NCI-H128 (cell line): ENCODE measurements around the gene GFOD1.
"Not testable (repeated sequence)": the region's sequence is repeated elsewhere in the genome, so short reads cannot be mapped to it uniquely, and the experiment has no call there.

ENCODE experiments used
- DNase-seq: peaks from one replicate; lab custom pipeline; 2025; ENCODE audit not compliant: unreplicated experiment; lab: John Stamatoyannopoulos, UW

The GFOD1 gene

GRCh38 chr6:13331516-13332348, 155.7 kb downstream of the GFOD1 start:
- DNase-seq, result no peak

DNA sequence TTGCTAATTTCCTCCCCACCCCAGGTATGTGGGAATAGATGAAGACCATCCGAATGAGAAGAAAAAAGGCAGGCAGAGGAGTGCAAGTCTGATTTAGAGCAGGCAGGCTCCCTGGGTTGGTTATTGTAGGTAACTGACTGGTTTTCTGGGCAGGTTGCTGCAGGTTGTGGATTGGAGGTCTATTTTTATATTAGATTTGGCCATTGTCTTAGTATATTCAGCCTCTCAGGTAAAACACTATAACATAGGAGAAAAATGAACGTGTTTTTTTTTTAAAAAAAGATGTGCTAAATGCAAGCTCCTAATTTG, 158.6 kb downstream of the GFOD1 start:
- DNase-seq, result no peak

DNA sequence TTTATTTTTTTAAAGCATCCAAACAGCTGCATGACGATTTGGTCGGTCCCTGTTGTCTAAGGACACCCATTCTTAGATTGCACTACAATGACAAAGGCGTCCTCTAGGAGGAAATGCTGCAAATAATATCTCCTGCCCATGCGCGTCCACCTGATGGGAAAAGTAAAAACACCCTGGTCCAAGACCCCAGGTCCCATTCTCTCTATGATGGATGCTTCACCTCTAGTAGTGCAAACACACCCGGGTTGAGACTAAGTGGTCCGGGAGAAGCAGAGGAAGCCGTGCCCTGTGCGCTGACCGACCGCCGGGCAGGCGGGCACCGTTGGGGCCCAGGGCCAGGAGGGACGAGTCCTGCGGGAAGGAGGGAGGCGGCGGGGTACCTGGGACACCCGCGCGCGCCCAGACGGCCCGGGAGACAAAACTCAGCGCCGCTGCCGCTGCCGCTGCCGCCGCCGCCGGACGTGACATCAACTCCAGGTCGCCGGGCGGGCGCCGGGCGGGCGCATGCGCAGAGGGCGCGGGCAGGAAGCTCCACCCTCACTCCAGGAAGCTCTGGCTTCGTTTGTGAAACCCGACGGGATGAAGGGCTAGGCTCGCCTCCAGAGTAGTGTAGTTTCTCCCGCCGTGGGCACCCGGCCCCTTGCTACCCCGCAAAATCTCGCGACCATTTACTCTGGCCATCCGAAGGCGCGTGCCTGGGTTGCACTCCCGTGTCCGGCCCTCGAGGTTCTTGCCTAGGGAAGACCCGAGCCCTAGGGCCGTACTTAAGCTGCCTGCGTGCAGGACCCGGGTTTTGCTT, 159.1 kb downstream of the GFOD1 start, which contains the start of gene TBC1D7:
Gene TBC1D7 (minus strand): TSS at position 462 of the 799 bp plus-strand sequence. CDS start 1,639 bp downstream, outside the sequence.
- peak; percentile 78 for DNase-seq

DNA sequence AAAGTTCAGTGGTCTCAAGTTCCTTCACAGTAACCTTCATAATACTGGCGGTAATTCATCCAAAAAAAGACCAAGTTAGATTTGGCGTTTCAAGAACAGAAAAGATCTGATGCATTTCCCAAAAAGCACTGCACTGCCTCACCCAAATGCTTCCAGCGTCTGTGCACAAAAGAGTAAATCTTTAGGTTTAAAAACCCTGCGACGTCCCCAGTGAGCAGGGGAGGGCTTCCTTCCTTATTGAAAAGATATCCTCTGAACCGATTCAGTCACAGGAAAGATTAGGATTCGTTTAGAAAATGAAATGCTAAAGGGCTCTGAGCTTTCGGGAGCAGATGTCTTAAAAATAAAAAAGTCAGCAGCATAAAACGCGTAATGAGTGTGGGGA, 159.7 kb downstream of the GFOD1 start:
- DNase-seq, result no peak

- DNase-seq, result not testable (repeated sequence)
These were observed 161.3 kb downstream of the GFOD1 start for GRCh38 chr6:13326031-13326586.

DNA sequence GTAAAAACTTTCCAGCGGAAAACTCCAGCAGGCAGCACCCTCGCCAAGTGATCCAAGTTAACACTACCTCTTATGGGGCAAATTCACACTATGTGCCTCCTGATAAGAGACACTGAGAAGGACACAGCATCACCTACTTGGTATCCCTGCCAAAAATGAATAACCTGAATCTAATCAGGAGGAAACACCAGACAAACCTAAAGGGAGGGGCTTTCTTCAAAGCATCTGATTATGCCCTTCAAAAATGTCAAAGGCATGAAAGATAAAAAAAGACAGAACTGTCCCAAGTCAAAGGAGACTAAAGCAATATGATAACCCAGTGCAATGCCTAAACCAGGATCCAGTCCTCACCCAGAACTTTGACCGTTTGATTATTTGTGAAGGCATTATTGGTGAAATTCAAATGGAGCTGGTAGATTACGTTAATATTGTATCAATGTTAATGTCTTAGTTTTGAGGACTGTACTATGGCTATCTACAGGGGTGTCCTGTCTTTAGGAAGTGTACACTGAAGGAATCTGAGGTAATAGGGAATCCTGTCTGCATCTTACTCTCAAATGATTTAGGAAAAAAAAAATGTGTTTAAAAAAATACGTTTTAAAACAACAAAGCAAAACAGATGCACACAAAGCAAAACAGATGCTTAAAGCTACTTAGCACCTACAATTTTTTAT, 167.4 kb downstream of the GFOD1 start:
- no peak for DNase-seq

DNA sequence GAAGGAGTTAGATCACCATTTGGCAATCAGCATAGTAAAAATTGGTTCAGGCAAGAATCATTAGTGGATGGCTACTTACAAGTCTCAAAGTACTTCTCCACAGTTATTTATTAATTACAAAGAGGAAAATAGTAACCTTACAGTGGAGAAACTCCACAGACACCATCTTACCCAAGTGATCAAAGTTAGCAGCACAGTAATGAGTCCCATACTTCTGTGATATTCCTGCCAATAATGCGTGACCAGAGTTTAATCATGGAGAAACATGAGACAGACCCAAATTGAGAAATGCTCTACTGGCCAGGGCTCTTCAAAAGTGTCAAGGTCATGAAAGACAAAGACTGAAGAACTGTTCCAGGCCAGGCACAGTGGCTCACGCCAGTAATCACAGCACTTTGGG, 168.6 kb downstream of the GFOD1 start:
- DNase-seq, result no peak

- DNase-seq, result no peak
These were observed 171.5 kb downstream of the GFOD1 start for GRCh38 chr6:13315896-13316295.

DNA sequence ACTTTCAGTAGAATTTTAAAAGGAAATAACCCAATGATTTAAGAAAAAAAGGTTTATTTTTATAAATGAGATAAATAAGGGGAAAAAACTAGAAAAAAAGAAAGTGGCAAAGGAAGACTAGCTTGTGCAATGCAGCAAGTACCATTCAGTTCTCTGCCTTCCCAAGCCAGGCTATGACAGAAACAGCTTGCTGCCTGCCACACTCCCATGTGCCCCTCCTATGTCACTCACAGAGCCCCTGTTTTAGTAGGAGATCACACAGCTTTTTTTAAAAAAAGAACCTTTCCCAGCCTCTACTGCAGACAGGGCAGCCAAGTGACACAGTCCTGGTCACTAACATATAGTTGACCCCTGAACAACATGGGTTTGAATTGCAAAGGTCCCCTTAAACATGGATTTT, 172.6 kb downstream of the GFOD1 start:
- DNase-seq, result no peak

DNA sequence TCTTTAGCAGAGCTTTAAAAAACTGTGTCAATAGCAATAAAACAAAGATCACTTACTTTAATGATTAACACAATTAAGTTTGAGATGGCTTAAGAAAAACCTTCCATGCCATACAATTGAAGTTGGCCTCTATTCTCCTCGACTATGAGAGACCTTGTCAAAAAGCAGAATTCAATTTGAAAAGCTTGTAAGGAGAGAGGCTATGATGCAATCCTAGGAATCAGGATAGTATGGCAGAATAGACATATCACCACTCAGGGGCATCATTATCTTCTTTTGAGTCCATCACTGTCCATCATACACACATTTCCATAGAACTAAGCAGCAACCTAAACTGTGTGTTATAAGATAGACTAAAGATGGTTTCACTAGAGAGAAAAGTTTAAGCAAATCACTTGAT, 176.2 kb downstream of the GFOD1 start:
- DNase-seq, result no peak

GRCh38 chr6:13308332-13308731, 179.1 kb downstream of the GFOD1 start:
- DNase-seq, result no peak
